Smooth muscle cell (in vitro differentiated cells): ENCODE data around the gene KCNQ1. TPM values are rescaled to one million over a fixed set of nuclear protein-coding genes. Genes with fewer than 3 reads are reported as not detected.

Source experiments
- DNase-seq: peaks from one replicate; lab custom pipeline; 2025; ENCODE audit not compliant: unreplicated experiment; lab: John Stamatoyannopoulos, UW
- H2AFZ ChIP-seq: fragments of 200-600 bp; sonication (generic); 2 replicates; pipeline ENCODE4 v1.6.0; 2016; ENCODE audit warnings: antibody characterized with exemption, low read depth, mild to moderate bottlenecking
- H3F3A ChIP-seq: fragments of 200-600 bp; sonication (generic); 2 replicates; pipeline ENCODE4 v1.6.0; 2017; ENCODE audit warnings: antibody characterized with exemption, low read depth
- H3K27ac ChIP-seq: fragments of 200-600 bp; sonication (generic); 2 replicates; pipeline ENCODE4 v1.5.1; 2016; ENCODE audit warnings: low read depth, mild to moderate bottlenecking
- H3K27me3 ChIP-seq: fragments of 200-600 bp; sonication (generic); 2 replicates; pipeline ENCODE4 v1.6.1; 2016; ENCODE audit warnings: low read depth, mild to moderate bottlenecking
- H3K36me3 ChIP-seq: fragments of 200-600 bp; sonication (generic); 2 replicates; pipeline ENCODE4 v1.5.1; 2016; ENCODE audit warnings: low read depth
- H3K4me1 ChIP-seq: fragments of 200-600 bp; sonication (generic); 2 replicates; pipeline ENCODE4 v1.5.1; 2016; ENCODE audit warnings: low read depth
- H3K4me2 ChIP-seq: fragments of 200-600 bp; sonication (generic); 2 replicates; pipeline ENCODE4 v1.6.0; 2016; ENCODE audit warnings: mild to moderate bottlenecking
- H3K4me3 ChIP-seq: fragments of 200-600 bp; sonication (generic); 2 replicates; pipeline ENCODE4 v1.5.1; 2016; ENCODE audit warnings: mild to moderate bottlenecking
- H3K79me2 ChIP-seq: fragments of 200-600 bp; sonication (generic); 2 replicates; pipeline ENCODE4 v1.6.0; 2016; ENCODE audit warnings: low read depth, mild to moderate bottlenecking
- H3K9ac ChIP-seq: fragments of 200-600 bp; sonication (generic); 2 replicates; pipeline ENCODE4 v1.6.0; 2016; ENCODE audit warnings: low read depth
- H3K9me3 ChIP-seq: fragments of 200-600 bp; sonication (generic); replicated peaks from 2 replicates; pipeline ENCODE4 v1.5.1; 2016; ENCODE audit warnings: low read depth
- H4K20me1 ChIP-seq: fragments of 200-600 bp; sonication (generic); 2 replicates; pipeline ENCODE4 v1.6.0; 2016; ENCODE audit warnings: low read depth
- CTCF ChIP-seq: fragments of 200-600 bp; sonication (generic); IDR thresholded peaks from 2 replicates; pipeline ENCODE4 v1.5.1; 2017; ENCODE audit warnings: borderline replicate concordance, mild to moderate bottlenecking, antibody characterized with exemption; ENCODE audit not compliant: insufficient read depth, poor library complexity, severe bottlenecking
- WGBS: methylation state at CpG from one replicate; pipeline ENCODE4 v1.1.7; 2016; ENCODE audit warnings: low lambda C conversion rate; 5-methylcytosine and 5-hydroxymethylcytosine counted together
- polyA plus RNA-seq: library from polyadenylated mRNA; unstranded; fragments of >200 nt; fragmentation: Nextera tagmentation; extraction: Ambion mirVana; gene quantifications from 2 replicates; pipeline ENCODE4 v1.2.1, GENCODE V29; 2016
- total RNA-seq: library from RNA; depleted of rRNA; stranded (reverse); fragments of >200 nt; gene quantifications from 2 replicates; pipeline ENCODE4 v1.2.3, GENCODE V29; 2014

The KCNQ1 gene
- total and polyA plus RNA-seq, 2 experiments from 2014 or later: 1.3 to 2.3 TPM

- no peaks in the 10 kb centered on the region for H4K20me1 ChIP-seq
- H3K4me1 ChIP-seq: peaks cover 13% of the 10 kb centered on the region
- no peak overlapping the region for H2AFZ ChIP-seq
- H3K36me3 ChIP-seq: no peaks in the 10 kb centered on the region
- no peak overlapping the region for H3K9ac ChIP-seq
- H3K79me2 ChIP-seq: no peaks in the 10 kb centered on the region
- H3K4me2 ChIP-seq: no peak overlapping the region
- H3F3A ChIP-seq: no peaks in the 10 kb centered on the region
- H3K4me3 ChIP-seq: no peak overlapping the region
- DNase-seq: no peak
- WGBS: 94% methylated on average over 10 of the region's 10 CpGs
- H3K27me3 ChIP-seq: no peaks in the 10 kb centered on the region
- TF ChIP-seq CTCF: no peak
- no peak overlapping the region for H3K27ac ChIP-seq
- H3K9me3 ChIP-seq: no peaks in the 10 kb centered on the region
These were observed 343.0 kb downstream of the KCNQ1 start for GRCh38 chr11:2787816-2788167.

- Histone ChIP-seq H3K36me3 (no peaks in the 10 kb centered on the region), H2AFZ (peak overlapping the region; percentile 75), H3K9ac (no peak overlapping the region), H3K4me2 (peak overlapping the region; percentile 71), H3F3A (no peaks in the 10 kb centered on the region), H3K4me3 (peak overlapping the region; percentile 21), H3K4me1 (peaks cover 9% of the 10 kb centered on the region), H3K79me2 (no peaks in the 10 kb centered on the region), H3K27ac (no peak overlapping the region), H3K9me3 (no peaks in the 10 kb centered on the region), H4K20me1 (no peaks in the 10 kb centered on the region), H3K27me3 (no peaks in the 10 kb centered on the region)
- TF ChIP-seq CTCF: no peak
- DNase-seq: no peak
- WGBS: 38% methylated on average over 20 of the region's 22 CpGs
These were observed 343.6 kb downstream of the KCNQ1 start for GRCh38 chr11:2788168-2789071.

GRCh38 chr11:2789331-2789730 lies 344.5 kb downstream of the KCNQ1 start:
- H3K4me3 ChIP-seq: no peak overlapping the region
- H3K27me3 ChIP-seq: no peaks in the 10 kb centered on the region
- H3K27ac ChIP-seq: no peak overlapping the region
- WGBS: 84% methylated on average over 18 of the region's 18 CpGs
- peaks cover 9% of the 10 kb centered on the region for H3K4me1 ChIP-seq
- DNase-seq: no peak
- no peaks in the 10 kb centered on the region for H3K36me3 ChIP-seq
- H4K20me1 ChIP-seq: no peaks in the 10 kb centered on the region
- no peaks in the 10 kb centered on the region for H3K9me3 ChIP-seq
- no peak for TF ChIP-seq CTCF
- no peak overlapping the region for H2AFZ ChIP-seq
- H3K9ac ChIP-seq: no peak overlapping the region
- no peaks in the 10 kb centered on the region for H3F3A ChIP-seq
- no peaks in the 10 kb centered on the region for H3K79me2 ChIP-seq
- H3K4me2 ChIP-seq: peak overlapping the region; percentile 71
